ENCODE data around the gene MRPL41.
"Not testable (repeated sequence)": the region's sequence is repeated elsewhere in the genome, so short reads cannot be mapped to it uniquely, and the experiment has no call there.

Gene MRPL41

GRCh38 chr9:137551264-137552021 lies at the start of gene MRPL41:
MRPL41 (plus strand) TSS chr9:137551879; CDS start chr9:137552082, 203 bp downstream.
- DNase-seq (ENCODE audit: low read depth in 2 of 2): peak; percentile 73 to 80

GRCh38 chr9:137502008-137502911 lies 49.4 kb upstream of the MRPL41 start:
- no peak for DNase-seq (ENCODE audit: low read depth in 2 of 2)

- no peak for DNase-seq (ENCODE audit: low read depth in 2 of 2)
Measured at GRCh38 chr9:137504432-137504777, 47.3 kb upstream of the MRPL41 start.

GRCh38 chr9:137505421-137506140 lies 46.1 kb upstream of the MRPL41 start:
- no peak for DNase-seq (ENCODE audit: low read depth in 2 of 2)

- no peak for DNase-seq (ENCODE audit: low read depth in 2 of 2)
Measured at GRCh38 chr9:137506274-137506673, 45.4 kb upstream of the MRPL41 start.

GRCh38 chr9:137506702-137507171 lies 44.9 kb upstream of the MRPL41 start:
- DNase-seq (ENCODE audit: low read depth in 2 of 2): no peak

GRCh38 chr9:137509198-137509597 lies 42.5 kb upstream of the MRPL41 start:
- DNase-seq (ENCODE audit: low read depth in 2 of 2): no peak

- not testable (repeated sequence) for DNase-seq (ENCODE audit: low read depth in 2 of 2)
Measured at GRCh38 chr9:137511126-137511525, 40.6 kb upstream of the MRPL41 start.

- DNase-seq (ENCODE audit: low read depth in 2 of 2): no peak
Measured at GRCh38 chr9:137511758-137512463, 39.8 kb upstream of the MRPL41 start.

- not testable (repeated sequence) for DNase-seq (ENCODE audit: low read depth in 2 of 2)
Measured at GRCh38 chr9:137513136-137513535, 38.5 kb upstream of the MRPL41 start.

- not testable (repeated sequence) for DNase-seq (ENCODE audit: low read depth in 2 of 2)
Measured at GRCh38 chr9:137513801-137514570, 37.7 kb upstream of the MRPL41 start.

- DNase-seq (ENCODE audit: low read depth in 2 of 2): no peak
Measured at GRCh38 chr9:137514691-137515337, 36.9 kb upstream of the MRPL41 start.

- no peak for DNase-seq (ENCODE audit: low read depth in 2 of 2)
Measured at GRCh38 chr9:137515338-137515724, 36.3 kb upstream of the MRPL41 start.

- DNase-seq (ENCODE audit: low read depth in 2 of 2): no peak
Measured at GRCh38 chr9:137516144-137516917, 35.3 kb upstream of the MRPL41 start.

- DNase-seq (ENCODE audit: low read depth in 2 of 2): not testable (repeated sequence)
Measured at GRCh38 chr9:137518661-137519459, 32.8 kb upstream of the MRPL41 start.

GRCh38 chr9:137519553-137519952 lies 32.1 kb upstream of the MRPL41 start:
- DNase-seq (ENCODE audit: low read depth in 2 of 2): no peak

- no peak for DNase-seq (ENCODE audit: low read depth in 2 of 2)
Measured at GRCh38 chr9:137520614-137521404, 30.9 kb upstream of the MRPL41 start.
